ENCODE measurements around the gene CITED2.

The CITED2 gene

GRCh38 chr6:139337830-139338229, 36.6 kb downstream of the CITED2 start:
- Histone ChIP-seq H2BK5ac (ENCODE audit: low read depth, low read length, poor library complexity, severe bottlenecking) (no peak overlapping the region), H2AK5ac (ENCODE audit: low read length, severe bottlenecking) (no peak overlapping the region), H3K4ac (ENCODE audit: low read depth in 1 of 2, low read length in 2 of 2) (no peak overlapping the region), H3K14ac (ENCODE audit: low read length in 2 of 2) (no peak overlapping the region), H3K4me2 (ENCODE audit: low read length, poor library complexity, severe bottlenecking) (no peak overlapping the region), H3K36me3 (ENCODE audit: control insufficient read depth in 1 of 2, insufficient read depth in 2 of 2, low read depth in 1 of 2, low read length in 2 of 2) (no peaks in the 10 kb centered on the region), H3K79me1 (replicated peaks; ENCODE audit: low read length, poor library complexity, severe bottlenecking) (no peaks in the 10 kb centered on the region), H2AFZ (ENCODE audit: low read depth, low read length) (no peak overlapping the region), H4K91ac (ENCODE audit: low read length) (no peak overlapping the region), H3K9me3 (ENCODE audit: control insufficient read depth, low read length) (no peaks in the 10 kb centered on the region), H3K4me1 (ENCODE audit: control insufficient read depth, insufficient read depth, low read depth, low read length) (no peaks in the 10 kb centered on the region), H3K23ac (ENCODE audit: low read length in 2 of 2) (no peak overlapping the region), H4K8ac (ENCODE audit: low read length) (no peak overlapping the region), H2BK15ac (ENCODE audit: low read depth, poor library complexity, severe bottlenecking) (no peak overlapping the region), H3K27ac (ENCODE audit: low read length, poor library complexity, severe bottlenecking) (no peak overlapping the region), H2BK120ac (ENCODE audit: low read depth, low read length) (no peak overlapping the region), H3K18ac (ENCODE audit: low read depth in 1 of 2, low read length in 2 of 2) (no peak overlapping the region), H3K4me3 (ENCODE audit: insufficient read depth in 1 of 2, low read depth in 1 of 2, low read length in 2 of 2) (no peak overlapping the region), H3K27me3 (ENCODE audit: control insufficient read depth in 1 of 2, insufficient read depth in 1 of 2, low read length in 2 of 2) (no peaks in the 10 kb centered on the region), H3K9ac (ENCODE audit: low read length) (no peak overlapping the region), H2BK12ac (ENCODE audit: low read length in 2 of 2) (no peak overlapping the region)
- DNase-seq = no peak
- WGBS = 67% methylated on average over 4 of the region's 5 CpGs

- Histone ChIP-seq H3K4me1 (ENCODE audit: control insufficient read depth, insufficient read depth, low read depth, low read length) (no peaks in the 10 kb centered on the region), H4K8ac (ENCODE audit: low read length) (no peak overlapping the region), H3K4me2 (ENCODE audit: low read length, poor library complexity, severe bottlenecking) (no peak overlapping the region), H2AK5ac (ENCODE audit: low read length, severe bottlenecking) (no peak overlapping the region), H2BK5ac (ENCODE audit: low read depth, low read length, poor library complexity, severe bottlenecking) (no peak overlapping the region), H3K18ac (ENCODE audit: low read depth in 1 of 2, low read length in 2 of 2) (peak overlapping the region in 1 of 2 experiments; percentile 12), H3K9me3 (ENCODE audit: control insufficient read depth, low read length) (no peaks in the 10 kb centered on the region), H3K27ac (ENCODE audit: low read length, poor library complexity, severe bottlenecking) (no peak overlapping the region), H3K36me3 (ENCODE audit: control insufficient read depth in 1 of 2, insufficient read depth in 2 of 2, low read depth in 1 of 2, low read length in 2 of 2) (no peaks in the 10 kb centered on the region), H2AFZ (ENCODE audit: low read depth, low read length) (no peak overlapping the region), H3K27me3 (ENCODE audit: control insufficient read depth in 1 of 2, insufficient read depth in 1 of 2, low read length in 2 of 2) (no peaks in the 10 kb centered on the region), H2BK120ac (ENCODE audit: low read depth, low read length) (no peak overlapping the region), H4K91ac (ENCODE audit: low read length) (no peak overlapping the region), H3K9ac (ENCODE audit: low read length) (no peak overlapping the region), H2BK15ac (ENCODE audit: low read depth, poor library complexity, severe bottlenecking) (no peak overlapping the region), H3K14ac (ENCODE audit: low read length in 2 of 2) (no peak overlapping the region), H2BK12ac (ENCODE audit: low read length in 2 of 2) (no peak overlapping the region), H3K4ac (ENCODE audit: low read depth in 1 of 2, low read length in 2 of 2) (no peak overlapping the region), H3K4me3 (ENCODE audit: insufficient read depth in 1 of 2, low read depth in 1 of 2, low read length in 2 of 2) (no peak overlapping the region), H3K23ac (ENCODE audit: low read length in 2 of 2) (peak overlapping the region in 1 of 2 experiments; percentile 40), H3K79me1 (replicated peaks; ENCODE audit: low read length, poor library complexity, severe bottlenecking) (no peaks in the 10 kb centered on the region)
- no peak for DNase-seq
- 98% methylated on average over 1 of the region's 2 CpGs for whole genome bisulfite sequencing
Measured at GRCh38 chr6:139337001-139337400, 37.4 kb downstream of the CITED2 start.

- no peak overlapping the region for H2BK12ac ChIP-seq (ENCODE audit: low read length in 2 of 2)
- no peak for DNase-seq
- no peaks in the 10 kb centered on the region for H3K79me1 ChIP-seq (replicated peaks; ENCODE audit: low read length, poor library complexity, severe bottlenecking)
- no peak overlapping the region for H2AFZ ChIP-seq (ENCODE audit: low read depth, low read length)
- no peak overlapping the region for H2AK5ac ChIP-seq (ENCODE audit: low read length, severe bottlenecking)
- no peaks in the 10 kb centered on the region for H3K36me3 ChIP-seq (ENCODE audit: control insufficient read depth in 1 of 2, insufficient read depth in 2 of 2, low read depth in 1 of 2, low read length in 2 of 2)
- H3K4ac ChIP-seq (ENCODE audit: low read depth in 1 of 2, low read length in 2 of 2) = no peak overlapping the region
- H3K4me2 ChIP-seq (ENCODE audit: low read length, poor library complexity, severe bottlenecking) = no peak overlapping the region
- 91% methylated on average over 4 of the region's 4 CpGs for WGBS
- H4K91ac ChIP-seq (ENCODE audit: low read length) = no peak overlapping the region
- H2BK120ac ChIP-seq (ENCODE audit: low read depth, low read length) = no peak overlapping the region
- H2BK15ac ChIP-seq (ENCODE audit: low read depth, poor library complexity, severe bottlenecking) = no peak overlapping the region
- no peaks in the 10 kb centered on the region for H3K4me1 ChIP-seq (ENCODE audit: control insufficient read depth, insufficient read depth, low read depth, low read length)
- no peak overlapping the region for H3K4me3 ChIP-seq (ENCODE audit: insufficient read depth in 1 of 2, low read depth in 1 of 2, low read length in 2 of 2)
- no peak overlapping the region for H3K23ac ChIP-seq (ENCODE audit: low read length in 2 of 2)
- H3K18ac ChIP-seq (ENCODE audit: low read depth in 1 of 2, low read length in 2 of 2) = no peak overlapping the region
- H4K8ac ChIP-seq (ENCODE audit: low read length) = no peak overlapping the region
- H3K14ac ChIP-seq (ENCODE audit: low read length in 2 of 2) = no peak overlapping the region
- no peak overlapping the region for H3K27ac ChIP-seq (ENCODE audit: low read length, poor library complexity, severe bottlenecking)
- no peaks in the 10 kb centered on the region for H3K9me3 ChIP-seq (ENCODE audit: control insufficient read depth, low read length)
- H3K27me3 ChIP-seq (ENCODE audit: control insufficient read depth in 1 of 2, insufficient read depth in 1 of 2, low read length in 2 of 2) = no peaks in the 10 kb centered on the region
- H3K9ac ChIP-seq (ENCODE audit: low read length) = no peak overlapping the region
- H2BK5ac ChIP-seq (ENCODE audit: low read depth, low read length, poor library complexity, severe bottlenecking) = no peak overlapping the region
Measured at GRCh38 chr6:139336488-139336887, 38.0 kb downstream of the CITED2 start.

GRCh38 chr6:139335447-139336210, 38.8 kb downstream of the CITED2 start:
- Histone ChIP-seq H3K14ac (ENCODE audit: low read length in 2 of 2) (no peak overlapping the region), H3K9me3 (ENCODE audit: control insufficient read depth, low read length) (no peaks in the 10 kb centered on the region), H2AK5ac (ENCODE audit: low read length, severe bottlenecking) (no peak overlapping the region), H4K91ac (ENCODE audit: low read length) (no peak overlapping the region), H3K4me3 (ENCODE audit: insufficient read depth in 1 of 2, low read depth in 1 of 2, low read length in 2 of 2) (peak overlapping the region in 1 of 2 experiments; percentile 40), H2BK120ac (ENCODE audit: low read depth, low read length) (no peak overlapping the region), H3K18ac (ENCODE audit: low read depth in 1 of 2, low read length in 2 of 2) (no peak overlapping the region), H3K4ac (ENCODE audit: low read depth in 1 of 2, low read length in 2 of 2) (no peak overlapping the region), H2BK12ac (ENCODE audit: low read length in 2 of 2) (no peak overlapping the region), H2BK5ac (ENCODE audit: low read depth, low read length, poor library complexity, severe bottlenecking) (no peak overlapping the region), H3K9ac (ENCODE audit: low read length) (peak overlapping the region; percentile 88), H3K36me3 (ENCODE audit: control insufficient read depth in 1 of 2, insufficient read depth in 2 of 2, low read depth in 1 of 2, low read length in 2 of 2) (no peaks in the 10 kb centered on the region), H4K8ac (ENCODE audit: low read length) (no peak overlapping the region), H3K23ac (ENCODE audit: low read length in 2 of 2) (no peak overlapping the region), H3K27ac (ENCODE audit: low read length, poor library complexity, severe bottlenecking) (no peak overlapping the region), H3K4me2 (ENCODE audit: low read length, poor library complexity, severe bottlenecking) (no peak overlapping the region), H2BK15ac (ENCODE audit: low read depth, poor library complexity, severe bottlenecking) (no peak overlapping the region), H2AFZ (ENCODE audit: low read depth, low read length) (no peak overlapping the region), H3K79me1 (replicated peaks; ENCODE audit: low read length, poor library complexity, severe bottlenecking) (no peaks in the 10 kb centered on the region), H3K4me1 (ENCODE audit: control insufficient read depth, insufficient read depth, low read depth, low read length) (no peaks in the 10 kb centered on the region), H3K27me3 (ENCODE audit: control insufficient read depth in 1 of 2, insufficient read depth in 1 of 2, low read length in 2 of 2) (no peaks in the 10 kb centered on the region)
- WGBS = 92% methylated on average over 3 of the region's 5 CpGs
- DNase-seq = no peak
